Iris pigment epithelial cell (primary cell): ENCODE measurements around the gene N4BP2L1.

Experiments used
- DNase-seq: peaks from one replicate; pipeline ENCODE4 v3.0.0-alpha.2; 2011; ENCODE audit warnings: low read depth

Gene N4BP2L1

DNA sequence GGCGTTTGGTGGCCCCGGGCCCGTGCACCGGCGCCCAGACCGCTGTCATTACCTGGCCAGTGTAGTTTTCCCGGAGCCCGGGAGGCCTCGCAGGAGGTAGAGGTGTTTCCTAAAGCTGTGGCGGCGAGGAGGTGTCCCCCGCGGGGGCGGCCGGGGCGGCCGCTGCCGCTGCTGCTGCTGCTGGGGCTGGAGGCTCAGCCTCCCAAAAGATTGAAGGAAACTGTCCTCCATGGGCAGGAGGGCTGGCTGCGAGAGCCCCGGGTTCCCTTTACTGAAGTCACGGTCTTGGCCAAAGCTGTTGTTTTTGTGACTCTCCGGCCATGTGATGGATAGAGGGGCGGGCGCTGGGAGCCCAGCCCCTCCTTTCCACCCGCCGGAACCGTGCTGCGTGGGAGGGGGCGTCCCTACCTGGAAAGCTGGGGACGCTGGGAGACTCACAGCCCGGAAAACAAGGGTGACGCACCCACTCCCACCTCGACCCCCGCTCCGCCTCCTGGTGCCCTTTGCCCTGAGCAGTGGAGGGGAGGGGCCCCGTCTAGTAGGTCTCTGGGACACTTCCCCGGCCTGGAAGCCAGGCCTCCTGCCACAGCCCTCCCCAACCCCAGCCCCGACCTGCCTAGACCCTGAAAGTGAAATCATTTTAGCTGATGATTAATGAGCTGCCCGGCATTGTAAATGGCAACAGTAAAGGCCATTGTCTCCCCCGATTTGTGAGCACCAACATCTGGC, at the start of gene N4BP2L1:
Gene N4BP2L1, minus strand, starts transcription at position 279 of the 729 bp plus-strand sequence. Its CDS starts 48 bp downstream, at position 231.
- DNase-seq = peak; percentile 26

DNA sequence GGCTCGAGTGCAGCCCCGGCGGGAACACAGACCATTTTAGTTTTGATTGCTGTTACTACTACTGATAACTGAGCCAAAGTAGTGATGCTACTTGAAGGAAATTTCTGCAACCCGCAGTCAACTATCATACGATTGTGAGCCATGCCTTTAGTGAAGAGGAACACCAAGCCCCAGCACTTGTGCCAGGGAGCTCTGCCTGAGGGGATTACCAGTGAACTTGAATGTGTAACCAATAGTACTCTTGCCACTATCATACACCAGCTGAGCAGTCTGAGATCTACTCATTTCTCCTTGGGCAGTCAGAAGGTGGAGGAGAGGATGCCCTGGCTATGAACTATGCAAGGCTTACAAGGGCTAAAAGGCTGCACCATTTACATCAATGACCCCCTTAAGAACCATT, 49.0 kb upstream of the N4BP2L1 start:
- DNase-seq = no peak

DNA sequence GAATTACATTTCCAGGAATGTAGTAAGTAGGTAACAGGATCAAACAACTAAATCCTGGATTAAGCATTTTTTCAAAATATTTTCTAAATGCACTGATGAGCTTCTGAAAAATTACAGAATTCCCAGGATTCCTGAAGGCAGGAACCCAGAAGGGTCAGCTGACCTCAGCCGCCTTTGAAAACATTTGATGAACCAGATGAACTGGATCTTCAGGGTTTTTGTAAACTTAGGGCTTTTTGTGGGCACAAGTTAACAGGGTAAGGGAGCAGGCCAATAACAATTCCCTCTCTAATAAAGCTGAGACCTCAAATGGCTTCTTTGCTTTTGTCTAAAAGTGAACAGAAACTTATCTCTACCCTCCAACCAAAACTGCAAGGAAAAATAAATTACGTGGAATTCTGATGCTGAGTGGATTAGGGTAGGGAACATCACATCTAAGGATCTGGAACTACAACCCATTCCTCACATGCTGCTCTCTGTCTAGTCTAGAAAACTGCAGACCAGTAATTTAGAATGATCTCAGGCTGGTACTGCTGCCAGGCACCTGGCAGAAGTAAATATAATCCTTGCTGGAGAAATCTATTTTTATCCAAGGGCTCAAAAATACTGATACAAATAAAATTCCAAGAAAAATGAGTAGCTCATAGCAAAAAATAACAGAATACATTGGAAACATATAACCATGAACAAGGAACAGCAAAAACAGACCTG, 48.2 kb upstream of the N4BP2L1 start:
- DNase-seq = no peak

DNA sequence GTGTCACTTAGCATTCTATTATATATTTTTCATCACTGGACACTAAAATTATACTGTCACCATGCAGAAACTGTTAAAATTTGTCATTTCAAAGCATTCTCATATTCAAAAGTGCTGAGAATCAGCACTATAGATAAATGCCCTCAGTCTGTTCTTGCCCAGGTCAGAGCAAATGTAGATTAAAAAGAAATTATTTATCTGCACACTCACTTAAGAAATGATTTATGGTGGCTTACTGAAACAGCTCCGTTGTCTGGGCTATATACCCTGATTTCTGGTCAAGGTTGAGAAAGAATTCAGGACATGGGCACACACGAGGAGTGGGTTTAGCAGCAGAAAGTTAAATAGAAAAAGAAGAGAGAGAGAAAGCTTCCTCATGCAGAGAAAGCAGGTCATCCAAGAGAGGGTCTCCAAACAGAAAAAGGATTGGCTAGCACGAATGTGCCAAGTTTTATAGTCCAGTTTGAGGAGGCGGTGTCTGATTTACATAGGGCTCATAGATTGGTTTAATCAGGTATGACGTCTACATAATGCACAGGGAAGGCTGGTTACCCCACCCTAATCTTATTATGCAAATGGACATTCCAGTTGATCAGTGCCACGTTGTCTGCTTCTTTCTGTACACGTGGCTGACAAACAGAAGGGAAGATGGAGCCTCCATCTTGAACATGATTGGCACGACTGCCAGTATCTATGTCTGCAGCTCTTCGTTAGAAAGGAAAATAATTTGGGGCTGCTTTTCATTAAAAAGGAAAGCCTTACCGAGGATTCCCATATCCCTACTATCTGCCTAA, 47.3 kb upstream of the N4BP2L1 start:
- DNase-seq = no peak

DNA sequence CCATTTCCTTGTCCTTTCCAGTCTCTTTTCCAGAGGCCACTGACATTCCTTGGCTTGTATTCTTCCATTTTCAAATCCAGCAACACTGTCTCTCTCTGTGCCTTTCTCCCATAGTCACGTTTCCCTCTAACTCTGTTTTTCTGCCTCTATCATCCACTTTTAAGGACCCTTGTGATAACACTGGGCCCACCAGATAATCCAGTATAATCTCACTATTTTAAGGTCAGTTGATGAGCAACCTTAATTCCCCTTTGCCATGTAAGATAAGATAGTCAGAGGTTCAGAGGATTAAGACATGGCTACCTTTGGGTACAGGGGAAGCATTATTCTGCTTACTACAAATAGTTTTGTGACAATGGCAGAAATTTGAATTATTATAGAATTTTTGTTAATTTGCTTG, 45.7 kb upstream of the N4BP2L1 start:
- DNase-seq = no peak

DNA sequence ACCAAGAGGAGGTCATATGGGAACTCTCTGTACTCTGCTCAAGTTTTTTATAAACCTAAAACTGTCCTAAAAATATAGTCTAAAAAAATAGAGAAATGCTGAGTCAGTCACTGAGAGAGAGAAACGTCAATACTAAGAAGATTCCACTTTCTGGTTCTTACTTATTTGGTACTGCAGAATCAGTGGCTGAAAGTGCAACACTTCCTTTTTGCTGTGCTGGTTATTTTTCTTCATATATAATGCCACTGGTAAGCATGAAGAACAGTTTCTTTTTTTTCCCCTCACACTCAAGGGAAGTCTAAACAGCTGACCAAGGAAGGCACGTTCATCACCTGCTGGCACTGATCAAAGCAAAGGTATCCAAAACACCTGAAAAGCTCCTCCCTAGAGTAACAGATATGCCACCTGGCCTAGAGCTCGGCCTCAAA, 44.3 kb upstream of the N4BP2L1 start:
- DNase-seq = peak; percentile 12

DNA sequence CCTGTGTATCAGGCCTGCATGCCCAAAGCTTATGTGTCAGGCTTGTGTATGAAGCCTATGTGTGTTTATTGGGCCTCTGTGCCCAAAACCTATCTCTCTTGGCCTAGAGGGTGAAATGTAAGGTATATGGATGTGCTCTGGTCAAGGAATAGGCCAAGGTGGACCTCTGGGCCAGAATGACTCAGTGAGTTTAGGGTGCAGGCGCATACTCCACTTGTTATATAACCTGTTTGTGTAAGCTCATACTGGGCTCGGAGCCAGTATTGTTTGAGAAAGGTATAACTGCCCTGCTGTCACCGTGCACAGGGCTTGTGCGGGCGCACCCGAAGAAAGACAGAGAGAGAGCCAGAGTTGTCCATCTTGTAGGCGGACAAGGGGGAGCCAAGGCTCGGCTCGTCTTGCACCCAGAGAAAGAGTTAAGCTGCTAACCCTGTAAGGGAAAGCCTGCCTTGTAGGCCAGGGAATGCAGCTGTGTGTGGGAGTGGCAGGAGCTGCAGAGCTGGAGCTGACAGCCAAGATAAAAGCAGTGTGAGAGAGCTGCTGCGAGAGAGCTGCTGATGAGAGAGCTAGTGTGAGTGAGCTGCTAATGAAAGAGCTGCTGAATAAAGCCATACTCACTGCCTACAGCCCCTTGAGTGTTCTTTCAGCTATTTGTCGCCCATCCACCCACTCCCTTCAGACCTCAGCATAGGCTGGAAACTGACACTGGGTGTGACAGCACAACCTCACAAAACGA, 43.4 kb upstream of the N4BP2L1 start:
- peak; percentile 64 for DNase-seq

DNA sequence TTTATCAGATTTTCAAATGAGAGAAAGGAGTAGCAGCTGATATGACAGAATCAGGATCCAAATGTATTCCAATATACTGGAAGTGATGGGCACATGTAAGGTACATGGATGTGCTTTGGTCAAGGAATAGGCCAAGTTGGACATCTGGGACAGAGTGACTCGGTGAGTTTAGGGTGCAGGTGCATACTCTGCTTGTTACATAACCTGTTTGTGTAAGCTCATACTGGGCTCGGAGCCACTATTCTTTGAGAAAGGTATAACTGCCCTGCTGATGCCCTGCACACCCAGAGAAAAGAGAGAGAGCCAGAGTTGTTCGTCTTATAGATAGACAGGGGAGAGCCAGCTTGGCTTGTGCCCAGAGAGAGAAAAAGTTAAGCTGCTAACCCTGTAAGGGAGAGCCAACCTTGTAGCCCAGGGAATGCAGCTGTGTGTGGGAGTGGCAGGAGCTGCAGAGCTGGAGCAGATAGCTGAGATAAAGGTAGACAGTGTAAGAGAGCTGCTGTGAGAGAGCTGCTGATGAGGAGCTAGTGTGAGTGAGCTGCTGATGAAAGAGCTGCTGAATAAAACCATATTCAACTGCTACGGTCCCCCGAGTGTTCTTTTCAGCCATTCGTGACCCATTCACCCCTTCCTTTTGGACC, 40.7 kb upstream of the N4BP2L1 start:
- no peak for DNase-seq

DNA sequence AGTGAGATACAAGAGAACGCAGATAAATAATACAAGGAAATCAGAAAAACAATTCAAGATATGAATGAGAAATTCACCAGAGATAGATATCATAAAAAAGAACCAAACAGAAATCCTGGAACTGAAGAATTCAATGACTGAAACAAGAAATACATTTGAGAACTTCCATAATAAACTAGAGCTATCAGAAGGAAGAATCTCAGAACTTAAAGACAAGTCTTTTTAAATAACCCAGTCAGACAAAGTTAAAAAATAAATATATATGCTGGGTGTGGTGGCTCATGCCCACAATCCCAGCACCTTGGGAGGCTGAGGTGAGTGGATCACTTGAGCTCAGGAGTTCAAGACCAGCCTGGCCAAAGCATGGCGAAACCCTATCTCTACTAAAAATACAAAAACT, 28.7 kb upstream of the N4BP2L1 start:
- DNase-seq = no peak

DNA sequence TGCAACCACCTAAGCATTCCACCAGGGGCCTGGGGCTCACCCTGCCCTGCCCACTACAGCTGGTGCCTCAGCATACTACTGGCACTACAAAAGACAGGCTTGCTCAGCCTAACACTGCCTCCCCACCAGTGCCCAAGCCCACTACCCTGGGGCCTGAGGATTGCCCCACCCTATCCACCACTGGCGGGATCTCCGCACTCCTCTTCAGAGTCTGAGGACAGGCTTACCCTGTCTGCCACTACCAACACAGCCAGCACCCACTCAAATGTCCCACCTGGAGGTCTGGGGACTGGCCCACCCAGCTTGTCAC, 27.6 kb upstream of the N4BP2L1 start:
- no peak for DNase-seq

DNA sequence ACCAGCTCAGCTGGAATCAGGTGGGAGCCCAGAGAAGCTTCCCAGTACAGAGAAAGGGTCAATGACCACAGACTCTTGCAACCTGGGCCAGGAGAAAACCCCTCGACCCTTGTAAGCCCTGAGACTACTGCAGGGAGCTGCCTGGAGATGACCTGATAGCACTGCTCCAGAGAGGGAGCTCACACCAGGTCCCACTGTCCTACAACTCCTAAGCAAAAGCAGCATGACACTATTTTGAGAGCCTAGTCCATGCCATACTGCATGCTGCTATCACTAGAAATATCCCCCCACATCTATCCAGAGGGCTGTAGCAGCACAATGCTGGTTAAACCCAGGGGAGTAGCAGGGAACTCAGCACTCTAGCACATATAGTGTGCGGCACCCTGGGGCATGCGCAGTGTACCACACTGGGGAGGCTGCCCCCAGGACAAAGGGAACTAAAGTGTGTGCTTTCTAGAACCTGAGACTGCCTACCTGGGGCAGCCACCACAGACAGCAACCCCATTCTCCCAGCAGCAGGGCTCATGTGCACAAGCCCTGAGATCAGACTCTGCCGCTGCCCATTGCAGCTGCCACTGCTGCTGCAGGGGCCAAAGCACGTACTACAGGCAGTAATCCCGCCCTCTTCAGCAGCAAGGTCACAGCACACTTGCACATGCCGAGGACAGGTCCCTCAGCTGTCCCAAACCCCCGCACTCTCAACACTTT, 27.1 kb upstream of the N4BP2L1 start:
- no peak for DNase-seq

DNA sequence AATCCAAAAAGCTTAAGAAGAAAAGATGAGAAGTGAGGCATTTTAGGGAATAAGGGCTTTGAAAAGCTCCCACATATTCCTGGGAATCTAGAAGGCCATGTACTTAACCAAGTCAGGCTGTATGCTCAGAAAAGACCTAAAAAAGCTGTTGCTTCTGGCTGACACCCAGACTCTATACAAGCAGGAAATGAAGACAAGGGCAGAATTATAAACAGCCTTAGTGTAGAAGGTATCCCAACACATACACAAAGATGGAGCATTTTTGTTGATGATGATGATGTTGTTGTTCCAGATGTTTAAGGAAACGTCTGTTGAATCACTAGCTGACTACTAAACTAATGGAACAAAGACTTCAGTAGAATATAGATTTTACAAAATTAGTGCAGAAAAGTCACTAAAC, 26.1 kb upstream of the N4BP2L1 start:
- DNase-seq = peak; percentile 50

DNA sequence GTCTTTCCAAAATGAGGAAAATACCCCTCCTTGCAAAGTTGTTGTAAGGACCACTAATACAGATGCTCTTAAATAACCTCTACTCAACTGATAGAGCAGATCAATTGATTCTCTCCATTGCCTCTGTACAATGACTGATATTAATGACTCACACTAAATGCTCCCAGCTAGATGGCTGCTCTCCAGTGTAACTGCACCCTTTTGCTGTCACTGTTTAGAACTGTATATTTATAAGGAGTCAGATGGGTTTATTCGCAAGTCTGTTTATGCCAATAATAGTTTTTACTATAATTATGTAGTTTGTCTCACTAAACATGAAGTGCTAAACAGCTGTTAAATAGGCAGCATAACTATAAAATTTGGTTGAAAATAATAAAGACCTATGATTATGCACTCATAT, 21.0 kb upstream of the N4BP2L1 start:
- DNase-seq = no peak

DNA sequence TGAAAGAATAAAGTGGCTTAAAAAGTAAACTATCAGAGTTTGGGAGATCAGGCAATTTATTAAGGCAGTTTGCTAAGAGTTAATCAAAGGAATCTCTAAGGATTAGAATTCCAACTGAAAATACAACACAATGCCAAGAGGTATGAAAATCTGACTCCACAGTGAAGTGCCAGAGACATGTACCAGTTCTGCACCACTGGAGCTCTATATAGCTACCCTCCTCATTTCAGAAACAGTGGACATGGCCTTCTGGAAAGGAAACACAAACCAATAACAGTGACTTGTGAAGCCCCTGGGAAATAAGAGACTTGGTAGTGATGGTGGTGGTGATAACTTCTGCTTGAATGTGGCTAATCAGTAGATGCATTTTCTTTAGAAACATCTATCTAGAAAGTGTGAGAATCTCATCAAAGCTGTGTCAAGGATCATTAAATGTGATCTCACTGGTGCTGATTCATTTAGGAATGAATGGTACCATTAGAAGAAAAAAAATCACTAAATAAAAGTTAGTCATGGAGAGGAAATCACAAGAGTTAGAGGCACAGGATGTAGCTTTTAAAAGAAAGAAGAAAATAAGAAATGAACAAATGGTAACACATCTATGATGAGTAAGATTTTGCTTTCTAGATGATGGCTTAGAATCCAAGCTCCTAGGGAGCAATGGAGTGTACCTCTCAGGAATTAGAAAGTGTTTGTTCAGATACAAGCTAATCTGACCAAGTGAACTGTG, 20.1 kb upstream of the N4BP2L1 start:
- DNase-seq = no peak

DNA sequence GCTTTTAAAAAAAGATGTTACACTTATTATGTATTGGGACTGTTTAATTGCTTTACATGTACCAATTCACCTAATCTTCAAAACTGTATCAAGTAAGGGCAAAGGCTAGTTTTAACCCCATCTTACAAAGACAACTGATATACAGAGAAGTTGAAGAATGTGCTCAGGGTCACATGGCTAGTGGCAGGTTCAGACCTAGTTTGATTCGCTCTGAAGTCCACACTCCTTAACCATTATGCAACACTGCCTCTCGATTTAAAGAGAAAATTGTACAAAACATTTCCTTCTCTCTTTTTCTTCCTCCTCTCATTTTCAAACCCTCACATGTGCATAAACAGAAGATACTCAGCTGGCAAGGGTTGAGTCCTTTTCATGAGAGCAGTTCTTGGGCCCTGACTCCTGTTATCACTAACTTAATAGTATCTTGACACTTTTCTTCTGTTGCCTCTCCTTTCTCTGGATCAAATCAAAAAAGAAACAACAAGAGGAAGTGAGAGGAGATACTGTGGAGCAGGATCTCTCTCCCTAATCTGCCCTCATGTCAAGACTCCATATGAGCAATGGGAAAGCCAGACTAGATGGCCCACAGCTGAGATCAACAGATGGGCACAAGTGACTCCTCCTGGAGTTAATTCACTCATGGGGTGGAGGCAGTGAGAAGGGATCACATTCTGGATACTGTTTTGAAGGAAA, 19.0 kb upstream of the N4BP2L1 start:
- DNase-seq = no peak

DNA sequence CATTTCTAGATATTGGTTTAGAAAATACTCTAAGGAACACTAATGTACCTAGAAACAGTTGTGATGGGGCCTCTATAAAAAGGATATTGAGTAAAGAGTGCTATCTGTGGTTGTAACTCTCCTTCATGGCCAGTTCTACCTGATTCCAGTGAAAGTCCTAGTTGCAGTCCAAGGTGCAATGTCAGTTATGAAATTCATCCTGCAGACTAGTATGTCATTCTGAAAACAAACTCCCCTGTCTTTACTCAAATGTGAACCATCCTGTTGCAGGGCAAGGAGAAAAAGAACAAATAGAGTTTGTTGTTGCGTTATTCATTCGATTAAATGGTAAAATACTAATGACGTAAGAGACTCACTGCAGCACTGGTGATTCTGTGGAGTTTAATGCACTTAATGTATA, 18.3 kb upstream of the N4BP2L1 start:
- no peak for DNase-seq

DNA sequence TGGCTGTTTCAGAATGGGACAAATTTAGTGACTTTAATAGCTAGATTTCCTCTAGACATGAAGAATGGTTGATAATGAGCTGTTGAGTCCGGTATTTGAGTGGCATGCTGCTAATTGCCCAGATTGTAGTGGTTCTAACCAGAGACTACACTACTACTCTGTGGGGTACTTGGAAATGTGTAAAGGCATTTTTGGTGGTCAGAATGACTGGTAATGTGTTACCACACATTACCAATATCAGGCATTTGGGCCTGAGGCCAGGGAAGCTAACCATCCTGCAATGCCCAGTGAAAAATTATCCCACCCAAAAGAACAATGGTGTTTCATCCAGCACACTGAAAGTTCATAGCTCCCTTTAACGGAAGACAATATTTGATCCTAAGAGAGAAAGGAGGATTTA, 17.5 kb upstream of the N4BP2L1 start:
- DNase-seq = no peak

DNA sequence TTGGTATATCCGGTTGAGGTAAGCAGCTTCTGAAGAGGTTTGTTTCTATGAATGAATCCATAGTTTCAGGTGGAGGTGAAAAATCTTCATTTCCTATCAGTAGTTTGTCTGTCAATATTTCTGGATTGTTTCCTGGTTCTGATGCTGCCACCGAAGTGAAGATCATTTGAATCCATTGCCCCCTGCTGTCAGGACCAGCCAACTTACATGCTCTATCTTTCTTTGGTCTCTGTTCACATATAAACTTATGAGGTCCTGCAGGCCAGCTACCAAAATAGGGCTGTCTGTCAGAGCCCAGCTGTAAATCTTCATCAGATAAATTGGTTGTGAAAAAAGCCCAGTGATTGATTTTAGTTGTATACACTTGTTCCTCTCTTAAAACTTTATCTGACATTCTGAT, 15.2 kb upstream of the N4BP2L1 start:
- peak; percentile 31 for DNase-seq

DNA sequence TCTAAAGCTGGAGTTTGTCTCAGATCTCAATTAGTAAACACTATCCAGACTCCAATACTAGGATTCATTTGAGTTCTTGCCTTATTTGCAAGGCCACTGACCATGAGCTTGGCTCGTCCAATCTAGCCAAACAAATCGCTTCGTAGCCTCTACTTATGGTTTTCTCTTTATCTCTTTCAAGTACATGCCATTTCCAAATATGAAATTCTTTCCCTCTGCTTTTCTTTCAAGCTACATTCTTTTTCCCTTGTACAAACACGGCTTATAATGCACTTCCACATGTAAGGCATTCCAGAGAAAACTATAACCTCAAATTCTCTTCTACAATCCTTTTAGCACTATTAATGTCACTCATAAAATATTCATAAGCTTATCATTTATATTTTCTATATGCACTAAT, 10.9 kb upstream of the N4BP2L1 start:
- DNase-seq = no peak

DNA sequence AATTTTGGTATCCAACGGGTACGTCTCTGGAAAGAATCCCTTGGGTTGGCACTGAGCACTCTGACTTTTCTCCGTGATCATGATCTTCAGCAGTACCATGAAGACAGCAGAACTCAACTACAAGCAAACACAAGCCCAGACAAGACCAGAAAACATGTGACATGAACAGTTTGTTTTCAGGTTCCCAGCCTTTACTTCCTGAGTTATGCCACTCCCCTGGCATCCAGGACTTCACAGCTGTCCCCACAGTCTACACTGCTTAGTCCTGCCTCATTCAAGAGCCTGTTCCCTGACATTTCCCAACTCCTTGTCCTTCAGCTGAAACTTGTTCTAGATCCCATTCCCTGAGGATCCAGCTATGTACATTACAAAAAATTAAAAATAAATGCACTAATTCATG, 4.9 kb upstream of the N4BP2L1 start:
- DNase-seq = no peak
